OCI-M2 (cell line): ENCODE results near the gene GSG1L.

ENCODE experiments used
- DNase-seq: peaks from one replicate; lab custom pipeline; 2025; ENCODE audit not compliant: unreplicated experiment; lab: John Stamatoyannopoulos, UW

Gene GSG1L

DNA sequence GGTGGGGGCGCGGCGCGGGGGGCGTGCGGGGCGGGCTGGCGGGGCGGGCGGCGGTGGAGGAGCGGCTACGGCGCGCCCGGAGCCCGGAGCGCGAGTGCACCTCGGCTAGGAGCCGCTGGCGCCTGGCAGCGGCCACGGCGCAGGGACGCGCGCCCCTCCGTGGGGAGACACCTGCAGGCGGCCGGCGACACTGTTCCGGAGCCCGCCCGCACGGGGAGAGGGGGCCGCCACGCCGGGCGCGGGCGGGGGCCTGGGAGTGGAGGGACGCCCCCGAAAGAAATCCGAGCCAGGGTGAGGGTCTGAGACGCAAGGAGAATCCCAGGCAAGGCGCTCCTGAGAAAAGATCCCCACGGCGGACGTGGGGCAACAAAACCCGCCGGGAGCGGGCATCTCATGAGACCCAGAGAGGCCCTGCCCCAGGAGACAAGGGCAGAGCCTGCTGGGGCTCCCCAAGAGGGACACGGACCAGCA lies at the start of gene GSG1L:
Gene GSG1L (minus strand): TSS at position 124 of the 471 bp plus-strand sequence. CDS start 290 bp downstream, outside the sequence.
- no peak for DNase-seq

DNA sequence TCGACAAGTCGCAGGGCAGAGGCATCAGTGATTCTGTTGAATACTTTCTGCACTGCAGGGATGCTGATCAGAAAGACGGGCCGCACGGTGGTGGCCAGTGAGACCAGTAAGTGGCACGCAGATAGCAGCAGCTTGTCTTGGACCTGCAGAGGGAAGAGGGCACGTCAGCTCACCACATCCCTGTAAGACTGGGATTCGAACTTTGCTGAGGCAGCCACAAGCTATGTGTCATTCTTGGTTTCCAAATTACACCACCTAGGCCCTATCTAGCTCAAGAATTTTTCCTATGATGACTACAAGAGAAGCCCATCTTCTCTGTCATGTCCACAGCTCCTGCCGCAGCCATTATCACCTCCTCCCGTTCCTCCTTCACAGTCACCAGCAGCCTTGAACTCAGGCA lies 49.4 kb upstream of the GSG1L start:
- DNase-seq, result no peak

DNA sequence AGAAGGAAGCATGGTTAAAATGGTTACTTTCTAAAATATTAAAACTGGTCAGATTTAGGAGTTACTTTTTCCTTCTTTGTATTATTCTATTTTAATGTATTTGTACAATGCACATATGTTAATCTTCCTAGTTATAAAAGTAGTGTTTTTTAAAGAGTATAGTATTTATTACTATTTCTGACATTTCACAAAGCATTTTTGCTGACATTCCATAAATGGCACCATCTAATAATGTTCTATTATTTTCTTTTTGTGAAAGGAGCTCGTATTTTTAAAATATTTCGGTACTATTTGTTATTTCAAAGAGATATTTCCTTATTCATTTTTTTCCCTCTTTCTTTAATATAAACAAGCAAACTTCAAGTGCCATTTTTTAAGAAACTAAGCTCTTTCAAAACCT lies 47.5 kb upstream of the GSG1L start:
- DNase-seq, result no peak

DNA sequence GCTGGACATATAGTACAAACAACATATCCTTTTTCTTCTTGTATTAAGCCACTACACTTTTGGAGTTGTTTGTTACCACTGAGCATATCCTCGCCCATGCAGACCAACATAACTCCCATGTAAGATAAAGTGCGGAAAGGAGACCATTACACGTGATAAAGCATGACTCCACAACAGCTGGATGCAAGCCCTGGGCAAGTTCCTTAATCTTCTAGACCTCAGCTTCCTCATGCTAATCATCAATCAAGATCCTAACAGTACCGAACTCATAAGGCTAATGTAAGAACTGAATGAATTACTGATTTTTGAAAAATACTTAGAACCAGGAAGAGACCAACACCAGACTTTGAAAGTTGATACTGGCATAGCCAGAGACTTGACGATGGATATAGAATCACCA lies 47.0 kb upstream of the GSG1L start:
- no peak for DNase-seq

DNA sequence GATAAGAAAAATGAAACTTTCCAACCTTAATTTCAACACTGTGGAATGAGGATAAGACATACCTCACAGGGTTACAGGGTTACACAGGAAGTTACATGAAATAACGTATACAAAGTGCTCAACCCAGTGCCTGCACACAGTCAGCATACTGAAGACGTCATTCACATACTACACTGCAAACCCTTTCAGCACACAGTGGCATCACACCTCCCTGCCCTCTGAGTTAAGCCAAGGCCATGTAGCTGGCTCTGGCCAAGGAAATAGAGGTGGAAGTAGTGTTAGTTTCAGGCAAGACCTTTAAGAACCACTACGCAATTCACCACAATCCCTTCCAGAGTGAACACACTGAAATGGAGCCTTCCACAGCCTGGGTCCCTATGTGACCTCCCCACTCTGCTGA lies 46.6 kb upstream of the GSG1L start:
- DNase-seq, result no peak

DNA sequence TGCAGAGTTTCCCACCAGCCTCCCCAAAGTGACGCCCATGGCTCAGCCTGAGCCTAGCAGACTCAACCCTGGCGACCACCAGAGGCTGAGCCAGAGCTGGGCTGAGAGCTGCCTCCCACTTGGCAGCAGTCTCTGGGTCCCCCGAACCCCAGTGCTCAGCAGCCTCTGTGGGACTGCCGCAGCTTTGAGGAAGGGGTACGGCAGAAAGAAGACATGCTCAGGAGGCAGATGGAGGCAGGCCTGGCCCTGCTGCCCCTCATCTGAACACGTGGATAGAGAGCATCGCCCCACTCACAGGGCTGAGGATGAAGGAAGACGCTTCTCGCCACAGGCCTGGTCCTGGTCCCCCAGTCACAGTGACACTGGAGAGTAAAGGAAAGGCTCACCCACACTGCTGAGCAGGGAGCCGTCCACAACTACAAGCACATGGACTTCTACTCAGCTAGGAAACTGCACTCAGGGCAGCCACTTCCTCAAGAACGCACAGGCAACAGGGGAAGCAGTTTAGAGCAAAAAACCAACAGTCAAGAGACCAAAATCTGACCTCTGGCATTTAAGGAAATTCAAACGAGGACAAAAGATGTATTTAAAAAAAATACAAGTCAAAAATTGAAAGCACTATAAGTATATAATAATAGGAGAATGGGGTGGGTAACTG lies 45.2 kb upstream of the GSG1L start:
- no peak for DNase-seq

DNA sequence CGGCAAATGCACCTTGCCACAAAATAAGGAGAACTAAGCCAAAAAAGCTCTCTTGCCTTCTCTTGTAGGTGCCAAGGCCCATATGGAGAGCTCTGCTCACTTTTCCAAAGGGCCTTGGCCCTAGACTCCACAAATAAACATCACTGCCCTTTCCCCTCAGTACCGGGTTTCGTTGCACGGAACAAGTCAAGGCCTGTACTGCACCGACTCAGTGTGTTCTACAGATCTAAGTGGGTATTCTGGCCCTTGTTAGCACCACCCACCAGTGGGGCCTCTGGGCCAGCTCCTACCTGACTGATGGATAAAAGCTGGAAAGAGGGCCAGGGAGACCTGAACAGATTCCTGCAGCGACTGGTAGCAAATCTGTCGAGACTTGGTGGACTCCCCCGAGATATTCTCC lies 43.7 kb upstream of the GSG1L start:
- DNase-seq, result no peak

DNA sequence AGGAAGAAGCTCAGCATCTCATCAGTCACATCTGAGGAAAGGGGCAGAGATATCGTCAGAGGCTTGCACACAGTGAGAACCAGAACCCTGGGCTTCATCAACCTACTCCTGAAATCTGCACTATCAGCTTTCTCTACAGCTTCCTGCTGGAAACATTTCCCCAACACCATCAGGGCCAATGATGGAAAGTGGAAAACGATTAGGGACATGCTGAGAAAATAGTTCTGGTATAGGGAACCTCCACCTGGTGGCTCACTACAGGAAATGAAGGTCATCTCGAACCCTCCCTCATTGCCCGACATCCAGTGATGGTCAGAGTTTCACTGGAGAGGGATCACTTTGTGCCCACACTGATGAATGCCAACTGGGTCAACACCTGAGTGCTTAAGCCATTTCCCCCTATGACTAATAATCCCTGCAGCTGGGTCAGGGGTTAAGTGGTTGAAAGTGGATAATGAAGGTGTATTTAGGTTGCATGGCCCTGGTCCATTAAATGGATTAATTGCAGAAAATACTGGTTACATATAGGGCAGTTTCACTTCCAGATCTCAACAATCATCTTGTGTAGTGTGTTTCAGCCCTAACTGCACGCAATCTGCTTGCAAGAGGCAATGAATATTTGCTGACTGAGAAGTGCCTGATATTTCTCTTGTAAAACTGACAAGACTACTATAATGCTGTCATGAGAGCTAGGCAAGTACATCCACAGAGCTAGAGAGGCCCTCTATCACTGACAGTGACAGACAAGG lies 43.1 kb upstream of the GSG1L start:
- DNase-seq, result no peak

DNA sequence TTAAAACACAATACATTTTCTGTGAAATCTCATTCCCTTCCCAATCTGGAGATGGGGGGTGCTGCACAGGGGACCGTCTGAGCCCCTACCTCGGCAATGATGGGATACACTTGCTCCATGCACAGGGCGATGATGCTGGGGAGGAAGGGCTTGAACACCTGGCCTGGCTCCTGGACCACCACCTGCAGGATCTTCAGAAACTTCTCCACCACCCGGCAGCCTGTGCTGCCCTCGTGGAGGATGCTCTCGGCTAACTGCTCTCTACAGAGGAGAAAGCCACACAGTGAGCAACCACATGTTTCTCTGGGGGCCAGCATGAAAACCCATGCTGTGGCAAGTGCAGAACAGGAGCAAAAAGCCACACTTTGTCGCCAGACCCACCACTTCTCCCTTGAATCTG lies 42.4 kb upstream of the GSG1L start:
- DNase-seq, result no peak

DNA sequence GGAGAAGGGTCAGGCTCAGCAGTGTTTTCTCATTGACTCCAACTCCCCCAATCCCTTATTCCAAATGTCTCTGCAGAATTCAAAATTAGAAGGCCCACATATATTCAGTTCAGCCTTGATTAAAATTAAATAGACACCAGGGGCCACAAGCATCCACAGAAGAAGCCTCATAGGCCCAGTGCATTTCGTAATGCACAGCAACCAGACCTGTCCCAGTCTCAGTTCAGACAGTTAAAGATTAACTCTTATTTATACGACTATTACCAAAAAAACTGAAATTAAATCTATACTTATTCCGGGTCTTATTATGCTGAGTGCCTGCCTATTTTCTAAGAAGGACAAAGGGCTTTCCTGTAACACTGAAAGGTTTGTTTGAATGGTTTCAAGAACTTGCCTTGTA lies 41.8 kb upstream of the GSG1L start:
- no peak for DNase-seq

DNA sequence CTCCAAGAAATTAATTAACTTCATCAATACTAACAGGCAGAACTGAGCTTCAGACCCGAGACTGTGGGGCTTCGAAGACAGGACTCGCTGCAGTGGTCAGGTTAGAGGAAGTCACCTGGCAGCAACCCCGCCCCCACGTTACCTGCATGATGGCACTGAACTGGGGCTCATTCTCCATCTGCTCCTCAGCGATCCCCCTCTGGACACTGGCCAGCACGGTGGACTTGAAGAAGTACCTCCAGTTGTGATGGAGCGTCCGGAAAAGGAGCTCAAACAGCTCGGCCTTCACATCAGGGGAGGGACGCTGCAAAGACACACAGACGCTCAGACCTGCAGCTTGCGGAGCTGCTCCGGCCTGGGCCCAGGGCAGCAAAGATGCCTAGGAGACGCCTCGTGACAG lies 40.9 kb upstream of the GSG1L start:
- DNase-seq, result no peak

DNA sequence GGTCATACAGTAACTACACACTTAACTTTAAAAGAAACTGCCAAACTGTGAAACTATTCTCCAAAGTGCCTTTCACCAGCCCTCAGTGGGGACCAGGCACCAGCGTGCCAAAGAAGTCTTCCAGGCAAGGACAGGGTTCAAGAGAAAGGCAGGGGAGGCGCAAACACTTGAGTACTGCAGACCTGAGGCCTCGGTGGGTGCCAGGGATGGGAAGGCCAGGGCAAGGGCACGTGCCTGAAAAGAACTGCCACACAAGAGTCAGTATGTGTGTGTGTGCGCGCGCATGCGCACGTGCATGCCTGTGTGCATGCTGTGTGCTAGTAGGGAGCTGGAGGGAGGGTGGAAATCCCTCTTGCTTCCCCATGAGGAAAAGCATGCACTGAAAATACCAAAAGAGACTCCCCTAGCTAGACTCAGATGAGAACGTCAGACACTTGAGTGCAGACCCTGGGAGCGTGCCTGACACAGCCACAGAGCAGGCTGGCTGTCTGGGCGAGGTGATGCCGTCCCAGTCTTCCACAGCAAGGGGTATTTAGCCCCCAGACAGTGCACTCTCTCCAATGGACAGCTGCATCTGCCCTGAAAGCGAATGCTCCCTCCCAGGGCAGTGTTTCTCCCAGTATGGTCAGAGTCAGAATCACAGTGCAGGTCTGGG lies 40.1 kb upstream of the GSG1L start:
- DNase-seq, result no peak

DNA sequence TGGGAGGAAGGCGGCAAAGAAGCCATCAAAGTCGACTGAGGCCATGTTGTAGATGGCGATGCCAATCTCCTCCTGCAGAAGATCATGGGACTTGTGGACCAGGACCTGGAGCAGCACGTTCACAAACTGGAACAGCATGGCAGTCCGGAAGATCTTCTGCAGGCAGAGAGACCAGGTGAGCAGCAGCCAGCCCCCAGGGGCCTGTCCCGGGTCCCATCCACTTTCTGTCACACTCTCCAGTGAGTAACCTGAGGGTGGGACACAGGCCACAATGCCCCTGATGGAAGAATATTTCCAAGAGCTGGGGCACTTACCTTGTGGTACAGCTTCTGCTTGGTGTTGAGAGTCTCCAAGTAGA lies 38.0 kb upstream of the GSG1L start:
- DNase-seq, result no peak

DNA sequence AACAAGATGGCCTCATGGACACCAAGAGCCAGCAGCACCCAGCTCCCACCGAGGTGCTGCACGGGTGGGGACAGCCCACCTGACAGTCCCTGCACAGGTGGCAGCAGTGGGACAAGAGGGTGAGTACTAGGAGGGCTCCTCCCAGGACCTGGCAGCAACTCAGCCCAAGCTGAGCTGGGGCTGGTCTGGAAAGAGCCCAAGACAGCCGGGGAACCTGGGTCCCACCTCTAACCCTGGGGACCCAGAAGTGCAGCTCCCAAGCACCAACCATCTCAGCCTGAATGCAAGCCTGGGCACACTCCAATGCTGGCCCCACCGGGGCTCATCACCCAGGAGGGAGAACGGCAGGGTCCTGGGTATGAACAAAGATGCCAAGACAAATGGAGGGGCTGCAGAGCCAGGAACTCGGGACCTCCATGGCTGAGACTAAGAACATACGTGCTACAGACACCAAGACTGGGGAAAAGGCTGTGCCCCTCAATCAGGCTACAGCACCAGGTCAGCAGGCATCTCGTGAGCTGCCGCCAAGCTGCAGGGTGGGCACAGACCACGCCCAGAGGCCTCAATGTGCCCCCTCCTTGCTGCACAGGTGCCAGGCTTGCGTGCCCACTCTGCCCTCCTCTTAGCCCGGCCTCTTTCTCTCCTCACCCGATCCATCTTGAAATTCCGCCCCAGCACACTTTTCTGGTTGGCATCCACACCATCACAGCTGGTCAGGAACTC lies 37.5 kb upstream of the GSG1L start:
- no peak for DNase-seq

DNA sequence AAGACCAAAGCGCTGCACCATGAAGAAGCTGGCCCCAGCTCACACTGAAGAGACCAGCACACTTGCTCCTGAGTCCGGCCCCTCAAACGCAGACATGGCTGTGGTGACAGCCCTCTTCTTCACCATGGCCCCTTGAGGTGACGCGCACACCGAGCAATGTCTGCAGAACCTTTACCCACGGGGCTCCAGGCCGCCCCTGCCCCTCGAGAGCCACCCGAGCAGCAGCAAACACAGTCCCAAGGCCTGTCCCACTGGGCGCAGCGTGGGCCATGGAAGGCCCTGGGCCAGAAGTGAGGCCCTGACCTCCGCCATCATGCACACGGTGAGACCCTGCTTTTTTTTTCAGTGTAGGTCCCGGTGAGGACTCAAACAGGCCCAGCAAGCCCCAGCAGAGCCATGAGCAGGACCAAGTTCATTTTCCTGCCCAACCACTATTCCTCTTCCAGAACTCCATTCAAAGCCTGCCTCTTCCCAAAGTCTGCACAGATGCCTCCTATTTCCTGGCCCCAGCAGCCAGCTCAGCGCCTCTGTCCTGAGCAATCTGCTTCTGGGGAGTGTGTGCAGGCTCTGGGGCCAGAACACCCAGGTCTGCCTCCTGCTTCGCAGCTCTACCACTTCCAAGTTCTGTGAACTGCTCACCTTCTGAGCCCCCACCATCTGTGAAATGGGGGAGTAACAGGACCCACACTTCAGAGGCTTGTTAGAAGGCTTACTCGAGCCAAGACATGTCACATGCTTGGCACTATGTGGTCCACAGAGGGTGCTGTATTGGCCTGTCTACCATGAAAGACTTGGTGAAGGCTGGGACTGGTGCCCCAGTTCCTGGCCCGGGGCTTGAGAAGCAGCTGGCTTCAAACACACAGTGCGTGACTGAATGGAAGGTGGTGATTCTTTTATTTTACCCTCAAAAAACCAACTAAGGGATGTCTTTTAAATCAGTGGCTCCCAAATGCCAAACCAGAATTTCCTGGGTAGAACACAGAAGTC lies 35.7 kb upstream of the GSG1L start:
- DNase-seq, result no peak

DNA sequence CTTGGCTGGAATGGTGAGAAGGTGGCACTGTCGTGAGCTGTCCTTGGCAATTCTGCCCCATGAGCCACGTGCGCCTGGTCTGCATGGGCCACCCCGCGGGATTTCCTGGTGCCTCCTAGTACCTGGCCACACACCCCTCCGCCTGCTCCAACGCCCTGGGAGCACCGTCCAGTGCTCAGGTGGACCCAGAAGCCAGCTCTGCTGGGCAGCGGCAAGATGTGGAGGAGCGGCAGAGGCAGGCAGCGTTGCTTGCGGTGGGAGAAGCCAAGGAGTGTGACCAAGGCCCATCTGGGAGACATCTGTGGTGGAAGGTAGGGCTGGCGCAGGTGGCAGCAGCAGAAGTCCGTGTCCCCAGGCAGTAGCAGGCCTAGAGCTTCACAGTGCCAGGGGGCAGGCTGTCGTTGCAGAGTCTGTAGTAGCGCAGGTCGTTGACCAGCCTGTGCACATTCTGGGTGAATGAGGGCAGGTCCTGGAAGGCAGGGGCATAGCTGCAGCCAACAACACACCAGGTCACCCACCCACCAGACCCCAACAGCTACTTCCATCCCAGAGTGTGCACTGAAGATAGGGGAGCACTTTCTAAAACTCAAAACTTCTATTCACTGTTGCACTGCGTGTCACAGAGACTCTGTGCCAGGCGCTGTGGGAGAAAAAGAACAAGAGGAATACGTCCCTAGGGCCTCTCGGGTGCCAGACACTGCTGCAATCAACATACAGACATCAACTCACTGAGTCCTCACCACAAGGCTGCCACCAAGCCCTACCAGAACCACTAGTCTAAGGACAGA lies 34.9 kb upstream of the GSG1L start:
- no peak for DNase-seq

DNA sequence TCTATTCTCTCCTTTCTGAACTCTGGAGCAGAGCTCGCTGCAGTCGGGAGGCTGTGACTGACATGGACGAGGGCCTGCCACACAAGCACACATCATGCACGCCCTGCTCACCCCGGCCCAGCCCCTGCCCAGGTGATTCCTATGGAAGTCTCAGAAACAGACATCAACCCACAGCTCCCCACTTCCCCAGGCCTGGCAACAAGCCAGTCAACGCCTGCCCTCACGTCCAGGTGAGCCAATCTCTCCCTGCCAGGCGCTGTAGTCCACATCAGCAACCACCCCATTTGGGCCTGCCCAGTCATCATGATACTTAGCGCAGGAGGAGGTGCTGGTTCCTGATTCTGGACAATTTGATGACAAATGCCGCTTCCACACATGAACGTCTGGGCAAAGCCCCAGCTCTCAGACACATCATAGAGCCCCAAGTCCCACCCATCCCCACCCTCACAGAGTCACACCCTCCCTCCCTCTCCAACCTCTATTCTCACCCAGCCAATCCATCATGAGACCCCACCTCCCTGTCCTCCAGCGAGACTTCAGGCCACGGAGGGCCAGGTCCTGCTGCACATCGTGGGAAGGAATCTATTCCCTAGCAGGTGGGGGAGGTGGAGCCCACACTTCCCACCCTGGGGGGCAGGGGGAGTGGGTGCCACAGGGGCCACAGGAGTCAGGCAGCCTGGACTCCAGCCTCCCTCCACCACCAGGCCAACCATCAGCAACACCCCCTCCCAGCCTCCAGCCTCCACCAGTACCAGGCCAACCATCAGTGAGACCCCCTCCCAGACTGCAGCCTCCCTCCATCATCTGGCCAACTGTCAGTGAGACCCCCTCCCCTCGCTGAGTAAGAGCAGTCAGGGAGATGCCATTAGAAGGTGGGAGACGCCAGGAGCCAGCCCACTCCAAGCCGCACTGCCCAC lies 33.7 kb upstream of the GSG1L start:
- no peak for DNase-seq

DNA sequence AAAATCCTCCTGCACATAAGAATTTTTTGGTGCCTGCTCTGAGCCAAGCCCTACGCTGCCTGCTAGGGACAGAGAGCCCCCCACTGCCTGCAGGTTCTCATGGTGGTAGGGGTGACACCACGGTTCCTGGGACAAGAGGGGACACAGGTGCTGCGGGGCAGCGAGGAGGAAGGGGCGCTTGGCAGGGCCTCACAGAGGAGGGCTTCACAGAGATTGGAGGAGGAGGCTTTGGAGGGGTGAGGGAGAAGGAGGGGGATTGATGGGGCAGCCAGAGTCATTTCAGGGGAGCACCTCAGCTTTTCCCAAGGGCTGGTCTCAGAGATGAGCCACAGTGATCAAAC lies 29.8 kb upstream of the GSG1L start:
- DNase-seq, result no peak
